Measurements from ENCODE around the gene MCM9.

MCM9 gene

GRCh38 chr6:118931436-118931835 is 3.5 kb downstream of the MCM9 start:
- no peak for DNase-seq

DNA sequence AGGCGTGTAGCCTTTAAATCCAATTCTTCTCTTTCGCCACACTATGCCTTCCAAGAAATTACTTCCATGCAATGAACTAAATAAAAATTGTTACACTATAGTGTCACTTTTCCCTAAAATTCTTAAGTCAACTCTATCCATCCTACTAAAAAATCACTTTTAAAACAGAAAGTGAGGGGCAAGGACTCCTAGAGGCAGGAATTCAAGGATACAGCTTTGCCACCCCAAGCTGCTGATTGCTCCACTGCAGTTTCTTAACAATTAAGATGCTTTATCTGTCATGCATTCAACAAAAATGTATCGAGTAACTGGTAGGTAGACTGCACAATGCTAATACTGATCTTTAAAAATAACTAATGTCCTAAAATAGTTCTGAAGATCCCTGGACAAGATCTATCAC is 4.3 kb downstream of the MCM9 start:
- no peak for DNase-seq

DNA sequence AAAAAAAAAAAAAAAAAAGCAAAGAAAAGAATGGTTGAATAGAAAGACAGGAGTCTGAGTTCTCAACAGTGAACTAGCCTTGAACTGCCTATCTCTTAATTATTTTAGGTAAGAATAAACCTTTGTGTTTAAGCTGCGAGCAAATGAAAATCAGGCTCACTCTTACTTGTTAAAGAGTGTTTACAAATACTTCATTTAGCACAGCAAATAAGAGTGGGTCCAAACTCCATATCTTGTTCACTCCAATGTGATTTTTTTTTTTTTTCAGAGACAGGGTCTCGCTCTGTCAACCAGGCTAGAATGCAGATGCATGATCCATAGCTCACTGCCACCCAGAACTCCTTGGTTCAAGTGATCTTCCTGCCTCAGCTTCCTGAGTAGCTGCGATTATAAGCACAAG is 11.9 kb downstream of the MCM9 start:
- no peak for DNase-seq

GRCh38 chr6:118921084-118921483 is 13.9 kb downstream of the MCM9 start:
- no peak for DNase-seq

GRCh38 chr6:118918329-118918725 is 16.6 kb downstream of the MCM9 start:
- DNase-seq: no peak

DNA sequence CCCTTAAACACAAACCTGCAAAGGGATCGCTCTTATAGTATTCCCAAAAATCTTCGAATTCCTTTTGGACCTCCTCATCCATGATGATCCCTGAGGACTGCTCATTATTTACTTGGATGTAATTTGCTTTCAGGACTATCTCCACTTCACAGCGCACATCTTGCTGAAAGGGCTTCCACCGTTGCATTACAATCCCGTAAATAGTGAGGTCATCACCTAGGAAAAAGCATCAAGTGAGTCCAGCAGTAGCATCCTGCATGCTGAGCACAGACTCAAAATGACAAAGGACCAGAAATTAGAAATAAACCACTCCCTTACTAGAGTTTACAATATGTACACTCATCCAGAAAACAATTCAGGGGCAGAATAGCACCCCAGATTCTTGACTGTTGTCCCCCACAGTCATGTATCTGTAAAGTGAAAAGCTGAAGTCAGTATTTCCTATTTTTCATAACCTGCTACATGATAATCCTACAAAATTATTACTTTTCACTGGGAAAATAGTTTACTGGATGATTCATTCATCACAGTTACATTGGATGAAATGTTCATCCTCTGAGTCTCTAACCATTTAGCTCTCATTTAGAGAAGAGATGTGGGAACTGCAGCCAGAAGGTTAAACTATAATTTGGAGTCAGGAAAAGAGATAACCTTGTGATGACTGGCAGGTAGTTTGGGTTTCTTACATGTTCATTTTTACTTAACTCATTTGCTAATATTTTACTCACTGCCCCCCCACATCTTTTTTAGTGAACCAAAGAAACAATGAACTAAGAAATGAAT is 17.2 kb downstream of the MCM9 start:
- DNase-seq: no peak

- DNase-seq: no peak
Measured at GRCh38 chr6:118914598-118914997, 20.4 kb downstream of the MCM9 start.

DNA sequence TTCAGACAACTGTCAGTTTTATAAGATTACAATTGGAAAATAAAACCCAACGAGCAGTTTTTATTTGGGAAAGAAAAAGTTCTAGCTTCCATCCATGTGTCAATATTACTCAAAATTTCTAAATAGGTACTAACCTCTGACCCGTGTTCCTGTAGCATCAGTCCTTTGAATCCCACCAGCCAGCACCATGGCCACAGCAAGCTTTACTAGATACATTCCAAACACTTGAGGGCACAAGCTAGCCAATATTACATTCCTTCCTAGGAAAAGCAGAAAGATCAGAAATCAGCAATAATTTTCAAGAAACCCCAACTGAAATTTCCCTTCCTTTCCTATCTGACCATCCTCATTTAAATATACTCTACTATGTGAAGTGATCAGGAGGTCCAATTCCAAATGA is 21.8 kb downstream of the MCM9 start:
- DNase-seq: no peak

DNA sequence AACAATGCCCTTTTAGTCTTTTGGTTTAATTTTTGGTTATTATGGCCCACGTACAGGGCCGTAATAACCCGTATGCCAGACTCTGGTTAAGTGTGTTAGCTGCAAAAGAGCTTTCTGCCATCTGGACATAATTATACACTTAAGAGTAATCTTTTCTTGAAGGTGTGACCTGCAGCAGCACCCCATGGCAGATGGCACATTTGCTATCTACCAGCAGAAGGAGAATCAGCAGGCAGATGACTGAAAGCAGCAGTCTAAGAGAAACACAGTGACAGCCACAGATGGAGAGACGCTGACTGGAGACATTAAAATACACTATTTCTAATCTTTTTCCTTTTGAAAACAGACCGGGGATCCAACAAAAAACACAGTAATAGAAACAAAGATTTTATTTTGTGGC is 22.3 kb downstream of the MCM9 start:
- DNase-seq: no peak

DNA sequence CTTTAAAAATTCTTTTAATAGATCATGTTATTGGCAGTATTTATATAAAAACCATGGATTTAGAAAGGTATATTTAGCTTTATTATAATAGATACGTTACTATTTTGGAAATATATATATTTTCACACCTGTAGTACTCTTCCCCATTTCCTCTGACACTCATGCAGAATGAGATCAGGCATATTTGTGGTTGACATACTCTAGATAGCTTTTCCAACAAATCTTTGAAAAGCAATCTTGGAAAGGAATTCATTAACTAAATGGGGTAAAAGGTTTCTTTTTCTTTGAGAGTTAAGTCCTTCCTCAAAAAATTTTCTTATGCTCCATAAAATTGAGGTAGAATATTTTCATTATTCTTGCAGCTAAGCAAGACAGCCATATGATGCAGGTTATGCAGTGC is 26.5 kb downstream of the MCM9 start:
- DNase-seq: no peak

- DNase-seq: no peak
Measured at GRCh38 chr6:118905851-118906250, 29.1 kb downstream of the MCM9 start.

DNA sequence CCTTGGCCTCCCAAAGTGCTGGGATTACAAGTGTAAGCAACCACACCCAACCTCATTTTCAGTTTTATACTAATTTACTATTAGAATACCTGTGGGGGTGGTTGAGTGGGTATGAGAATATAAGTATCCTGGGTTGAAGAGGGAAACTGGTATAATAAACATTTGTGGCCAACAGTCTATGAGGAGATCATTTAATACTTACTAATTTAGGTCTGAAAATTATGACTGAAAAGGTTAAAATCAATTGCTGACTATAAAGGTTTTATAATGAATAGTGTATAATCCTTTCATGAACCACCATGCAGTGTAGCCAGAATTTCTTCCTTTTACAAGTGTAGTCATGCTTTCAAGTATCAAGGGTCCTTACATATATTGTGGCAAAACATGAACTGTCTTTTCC is 29.9 kb downstream of the MCM9 start:
- DNase-seq: no peak

DNA sequence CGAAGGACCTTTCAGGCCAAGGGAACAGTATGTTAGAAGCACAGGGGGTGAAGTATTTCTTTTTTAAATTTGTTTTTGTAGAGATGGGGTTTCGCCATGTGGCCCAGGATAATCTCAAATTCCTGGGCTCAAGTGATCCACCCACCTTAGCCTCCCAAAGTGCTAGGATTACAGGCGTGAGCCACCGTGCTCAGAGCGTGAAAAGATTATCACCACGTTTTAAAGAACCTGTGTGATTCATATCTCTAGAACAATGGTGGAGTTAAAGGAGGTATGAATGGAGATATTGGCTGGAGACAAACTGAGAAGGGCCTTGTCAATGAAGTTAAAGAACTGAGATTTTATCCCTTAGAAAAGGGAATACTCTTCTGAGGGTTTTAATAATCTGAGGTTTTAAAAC is 31.3 kb downstream of the MCM9 start:
- DNase-seq: no peak

DNA sequence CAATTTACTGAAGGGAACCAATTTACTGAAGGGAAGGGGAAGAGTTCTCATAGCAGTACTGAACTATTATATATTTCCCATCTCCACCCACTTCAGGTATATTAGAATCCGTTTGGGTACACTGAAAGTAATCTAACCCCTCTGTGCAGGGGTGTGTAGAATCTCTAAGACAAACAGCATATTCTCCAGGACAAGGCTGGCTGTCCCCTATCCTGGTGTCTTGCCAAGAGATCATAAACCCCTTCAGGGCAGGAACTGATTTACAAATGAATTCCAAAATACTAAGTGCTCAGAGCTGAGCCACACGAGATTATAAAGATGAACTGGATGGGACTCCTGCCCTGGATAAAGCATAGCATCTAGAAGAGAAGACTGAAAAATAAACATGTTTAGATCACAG is 31.8 kb downstream of the MCM9 start:
- DNase-seq: no peak

DNA sequence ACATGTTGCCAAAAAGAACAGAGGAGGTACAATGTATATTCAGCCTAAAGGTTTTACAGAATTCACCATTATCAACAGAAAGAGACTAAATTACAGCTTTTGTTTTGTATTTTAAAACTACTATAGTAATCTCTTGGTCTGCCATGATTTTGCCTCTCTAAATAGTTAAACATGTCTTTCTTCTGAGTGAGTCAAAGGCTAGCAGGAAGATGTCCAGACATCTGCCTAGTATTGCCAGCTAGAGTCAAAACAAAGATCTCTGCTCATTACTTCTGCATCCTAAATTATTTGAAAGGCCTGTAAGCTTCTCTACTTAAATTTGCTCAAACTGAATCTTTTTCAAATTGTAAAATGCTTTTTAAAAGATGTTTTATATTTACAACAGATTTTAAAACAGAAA is 32.2 kb downstream of the MCM9 start:
- DNase-seq: no peak

- no peak for DNase-seq
Measured at GRCh38 chr6:118899948-118900347, 35.0 kb downstream of the MCM9 start.

DNA sequence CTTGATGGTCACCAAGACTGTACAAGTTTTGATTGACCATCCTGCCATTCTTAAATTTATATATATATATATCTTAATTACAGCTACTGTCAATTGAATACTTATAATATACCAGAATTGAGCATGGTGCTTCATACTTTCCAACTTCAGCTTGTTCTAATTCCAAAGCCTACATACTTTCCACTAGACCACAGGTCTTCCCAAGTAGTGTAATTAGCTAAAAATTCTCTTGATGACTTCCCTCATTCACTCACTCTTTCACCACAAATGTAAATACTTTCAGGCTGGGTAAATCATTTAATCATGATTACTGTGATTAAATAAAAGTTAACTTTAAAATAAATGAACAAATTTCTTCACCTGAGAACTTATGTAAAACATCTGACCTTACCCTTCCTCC is 37.6 kb downstream of the MCM9 start:
- DNase-seq: no peak

GRCh38 chr6:118896339-118897136 is 38.4 kb downstream of the MCM9 start:
- DNase-seq: no peak

GRCh38 chr6:118895859-118896258 is 39.1 kb downstream of the MCM9 start:
- no peak for DNase-seq

- DNase-seq: no peak
Measured at GRCh38 chr6:118895261-118895560, 39.7 kb downstream of the MCM9 start.

GRCh38 chr6:118894425-118895260 is 40.3 kb downstream of the MCM9 start:
- DNase-seq: peak in 1 of 2 experiments; percentile 69

- DNase-seq: peak; percentile 89 to 90
Measured at GRCh38 chr6:118893807-118894424, 41.0 kb downstream of the MCM9 start, which contains the start of gene ASF1A. ASF1A (plus strand) TSS chr6:118894152; CDS start chr6:118894414, 262 bp downstream.

Measured in NCI-H187 (cell line).